ENCODE data around the gene CCDC14. TPM values are rescaled to one million over a fixed set of nuclear protein-coding genes. Genes with fewer than 3 reads are reported as not detected.

CCDC14 gene
- polyA plus RNA-seq, 3 donors = 1.1 to 37.2 (median 4.0) TPM

DNA sequence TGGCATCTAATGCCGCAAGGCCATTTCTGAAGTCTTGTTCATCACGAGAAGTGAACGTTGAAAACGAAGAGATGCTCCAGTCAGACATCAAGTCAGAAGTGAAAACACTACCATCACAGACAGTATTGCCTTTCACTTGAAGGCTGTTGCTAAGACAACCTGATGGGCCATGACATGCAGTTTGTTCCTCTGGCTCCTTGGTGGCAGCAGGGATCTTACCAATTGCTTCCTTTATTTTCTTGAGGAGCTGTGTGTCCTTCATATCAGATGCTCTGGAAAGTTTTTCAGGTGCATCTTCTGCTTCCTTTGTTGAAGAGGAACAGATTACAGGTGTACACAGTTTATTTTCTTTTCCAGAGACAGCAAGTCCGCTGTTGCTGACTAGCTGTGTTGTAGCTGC, 46.2 kb downstream of the CCDC14 start:
- Mint-ChIP-seq H3K4me1 (no peaks in the 10 kb centered on the region), H3K27me3 (ENCODE audit: low read depth in 3 of 3) (no peaks in the 10 kb centered on the region), H3K27ac (no peak overlapping the region), H3K9me3 (peaks cover 0 to 5% (median 2%) of the 10 kb centered on the region in 7 donors), H3K36me3 (peaks cover 16 to 26% of the 10 kb centered on the region in 2 donors), H3K4me3 (no peak overlapping the region)
- intact Hi-C loops (cut with micrococcal nuclease) = no loop called here
- no peak overlapping the region for H3K27ac ChIP-seq (ENCODE audit: low read depth in 1 of 2, low read length in 2 of 2)
- no peak overlapping the region for H3K4me2 ChIP-seq (replicated peaks; ENCODE audit: extremely low read depth, low read length, poor library complexity, severe bottlenecking)
- no peak for DNase-seq
- TF ChIP-seq, protein P1, sequence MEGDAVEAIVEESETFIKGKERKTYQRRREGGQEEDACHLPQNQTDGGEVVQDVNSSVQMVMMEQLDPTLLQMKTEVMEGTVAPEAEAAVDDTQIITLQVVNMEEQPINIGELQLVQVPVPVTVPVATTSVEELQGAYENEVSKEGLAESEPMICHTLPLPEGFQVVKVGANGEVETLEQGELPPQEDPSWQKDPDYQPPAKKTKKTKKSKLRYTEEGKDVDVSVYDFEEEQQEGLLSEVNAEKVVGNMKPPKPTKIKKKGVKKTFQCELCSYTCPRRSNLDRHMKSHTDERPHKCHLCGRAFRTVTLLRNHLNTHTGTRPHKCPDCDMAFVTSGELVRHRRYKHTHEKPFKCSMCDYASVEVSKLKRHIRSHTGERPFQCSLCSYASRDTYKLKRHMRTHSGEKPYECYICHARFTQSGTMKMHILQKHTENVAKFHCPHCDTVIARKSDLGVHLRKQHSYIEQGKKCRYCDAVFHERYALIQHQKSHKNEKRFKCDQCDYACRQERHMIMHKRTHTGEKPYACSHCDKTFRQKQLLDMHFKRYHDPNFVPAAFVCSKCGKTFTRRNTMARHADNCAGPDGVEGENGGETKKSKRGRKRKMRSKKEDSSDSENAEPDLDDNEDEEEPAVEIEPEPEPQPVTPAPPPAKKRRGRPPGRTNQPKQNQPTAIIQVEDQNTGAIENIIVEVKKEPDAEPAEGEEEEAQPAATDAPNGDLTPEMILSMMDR (IDR thresholded peaks at IDR 0.05) = no peak
- no peaks in the 10 kb centered on the region for H3K79me2 ChIP-seq (ENCODE audit: insufficient read depth, low read length)
- no peaks in the 10 kb centered on the region for H3K4me1 ChIP-seq (ENCODE audit: control insufficient read depth in 1 of 2, insufficient read depth in 2 of 2, low read length in 2 of 2)
- H2AFZ ChIP-seq (ENCODE audit: insufficient read depth, low read depth, low read length, poor library complexity, severe bottlenecking) = no peak overlapping the region
- 100% methylated on average over 4 of the region's 5 CpGs for WGBS (ENCODE audit: insufficient coverage)
- peaks cover 0 to 7% of the 10 kb centered on the region in 2 donors for H3K9me3 ChIP-seq (replicated peaks in 1 of 2; ENCODE audit: control insufficient read depth in 1 of 2, insufficient read depth in 1 of 2, low read length in 2 of 2)
- H3K27me3 ChIP-seq (ENCODE audit: control insufficient read depth in 2 of 2, insufficient read depth in 2 of 2, low read length in 2 of 2) = no peaks in the 10 kb centered on the region
- no peaks in the 10 kb centered on the region for H4K20me1 ChIP-seq (ENCODE audit: insufficient read depth, low read length)
- no peak overlapping the region for H3K4me3 ChIP-seq (replicated peaks in 1 of 3; ENCODE audit: low read depth in 2 of 3, low read length in 3 of 3)
- no peak overlapping the region for H3K9ac ChIP-seq (ENCODE audit: insufficient read depth, low read length, poor library complexity, severe bottlenecking)
- H3K36me3 ChIP-seq (replicated peaks in 1 of 2; ENCODE audit: control insufficient read depth in 1 of 2, insufficient read depth in 2 of 2, low read length in 2 of 2) = peaks cover 4 to 29% of the 10 kb centered on the region in 2 donors

DNA sequence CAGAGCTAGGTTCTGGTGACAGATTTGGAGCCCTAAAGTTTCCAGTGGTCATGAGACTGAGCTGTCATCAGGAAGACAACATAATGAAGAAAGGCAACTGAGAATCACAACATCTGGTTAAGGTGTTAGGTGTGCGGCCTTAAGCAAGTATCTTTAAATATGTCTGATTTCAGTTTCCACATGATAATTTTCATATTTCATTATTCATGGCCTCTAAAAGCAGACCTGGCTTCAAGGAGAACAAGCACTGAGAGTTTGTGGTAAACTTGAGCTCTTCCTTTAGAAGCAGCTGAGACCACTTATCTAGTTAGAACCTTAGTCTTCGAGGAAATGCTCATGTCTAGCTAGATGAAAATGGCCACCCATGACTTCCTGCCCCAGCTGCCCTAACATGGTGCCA, 51.2 kb downstream of the CCDC14 start:
- Histone ChIP-seq H4K20me1 (ENCODE audit: insufficient read depth, low read length) (no peaks in the 10 kb centered on the region), H2AFZ (ENCODE audit: insufficient read depth, low read depth, low read length, poor library complexity, severe bottlenecking) (no peak overlapping the region), H3K9ac (ENCODE audit: insufficient read depth, low read length, poor library complexity, severe bottlenecking) (no peak overlapping the region), H3K4me3 (replicated peaks in 1 of 3; ENCODE audit: low read depth in 2 of 3, low read length in 3 of 3) (no peak overlapping the region), H3K79me2 (ENCODE audit: insufficient read depth, low read length) (no peaks in the 10 kb centered on the region), H3K4me2 (replicated peaks; ENCODE audit: extremely low read depth, low read length, poor library complexity, severe bottlenecking) (no peak overlapping the region), H3K36me3 (replicated peaks in 1 of 2; ENCODE audit: control insufficient read depth in 1 of 2, insufficient read depth in 2 of 2, low read length in 2 of 2) (peaks cover 0 to 2% of the 10 kb centered on the region in 2 donors), H3K27ac (ENCODE audit: low read depth in 1 of 2, low read length in 2 of 2) (no peak overlapping the region), H3K4me1 (ENCODE audit: control insufficient read depth in 1 of 2, insufficient read depth in 2 of 2, low read length in 2 of 2) (no peaks in the 10 kb centered on the region), H3K27me3 (ENCODE audit: control insufficient read depth in 2 of 2, insufficient read depth in 2 of 2, low read length in 2 of 2) (no peaks in the 10 kb centered on the region), H3K9me3 (replicated peaks in 1 of 2; ENCODE audit: control insufficient read depth in 1 of 2, insufficient read depth in 1 of 2, low read length in 2 of 2) (no peaks in the 10 kb centered on the region)
- WGBS (ENCODE audit: insufficient coverage) = no CpG with 5 or more reads among the region's 2 CpGs
- Mint-ChIP-seq H3K4me3 (no peak overlapping the region), H3K36me3 (peaks cover 0 to 7% of the 10 kb centered on the region in 2 donors), H3K4me1 (no peaks in the 10 kb centered on the region), H3K9me3 (no peaks in the 10 kb centered on the region), H3K27ac (no peak overlapping the region), H3K27me3 (ENCODE audit: low read depth in 3 of 3) (no peaks in the 10 kb centered on the region)
- intact Hi-C loops (cut with micrococcal nuclease) = no loop called here
- no peak for DNase-seq
- TF ChIP-seq, protein P1 (IDR thresholded peaks at IDR 0.05) = no peak

Data from CD14-positive monocyte (primary cell).